Suppressor macrophage treated with lipopolysaccharide for 1 hour (primary cell): ENCODE measurements around the gene TP53I13.

Source experiments
- DNase-seq, 3 donors: peaks; one replicate each; pipeline ENCODE4 v3.0.0-alpha.2; 2020 to 2022

The TP53I13 gene

GRCh38 chr17:29582254-29582765, 13.8 kb downstream of the TP53I13 start:
- no peak for DNase-seq

GRCh38 chr17:29582772-29583171, 14.3 kb downstream of the TP53I13 start:
- DNase-seq: no peak

DNA sequence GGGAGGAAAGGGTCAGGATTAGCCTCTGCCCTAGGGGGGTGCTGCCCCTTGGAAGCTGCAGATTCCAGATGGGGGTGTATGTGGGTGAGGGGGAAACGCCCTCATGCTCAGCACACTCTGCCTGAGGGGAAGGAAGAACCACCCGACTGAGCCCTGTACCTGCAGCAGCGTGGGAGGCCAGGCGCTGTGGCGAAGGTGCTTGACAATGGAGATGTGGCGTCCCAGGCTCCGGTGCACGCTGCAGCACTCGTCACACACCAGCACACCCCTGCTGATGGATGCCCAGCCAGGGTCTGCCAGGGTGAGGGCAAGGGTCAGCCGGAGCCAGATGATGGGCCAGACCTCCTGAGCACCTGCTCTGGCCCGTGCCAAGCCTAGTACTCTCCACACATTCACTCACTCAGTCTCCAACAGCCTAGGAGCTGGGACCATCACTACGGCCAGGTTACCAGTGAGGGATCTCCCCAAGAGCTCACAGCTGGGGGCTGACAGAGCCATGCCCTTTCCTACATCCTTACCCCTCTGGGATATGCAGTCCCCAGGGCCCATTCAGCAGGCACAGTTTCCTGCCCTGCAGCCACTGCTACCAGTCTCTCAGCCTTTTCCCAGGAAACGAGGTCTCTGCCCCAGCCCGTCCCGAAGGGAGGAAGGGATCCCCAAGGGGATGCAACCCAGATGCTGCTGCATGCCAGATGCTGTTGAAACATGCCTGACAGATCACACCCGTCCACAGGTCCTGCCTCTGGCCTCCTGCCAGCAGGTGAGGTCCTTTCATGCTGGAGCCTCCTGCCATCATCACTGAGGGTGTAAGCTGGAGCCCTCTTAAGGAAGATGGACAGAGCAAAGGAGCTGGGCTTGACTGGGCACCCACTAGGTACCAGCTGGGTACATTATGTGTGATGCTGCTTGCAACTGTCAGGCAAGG, 15.1 kb downstream of the TP53I13 start:
- no peak for DNase-seq

DNA sequence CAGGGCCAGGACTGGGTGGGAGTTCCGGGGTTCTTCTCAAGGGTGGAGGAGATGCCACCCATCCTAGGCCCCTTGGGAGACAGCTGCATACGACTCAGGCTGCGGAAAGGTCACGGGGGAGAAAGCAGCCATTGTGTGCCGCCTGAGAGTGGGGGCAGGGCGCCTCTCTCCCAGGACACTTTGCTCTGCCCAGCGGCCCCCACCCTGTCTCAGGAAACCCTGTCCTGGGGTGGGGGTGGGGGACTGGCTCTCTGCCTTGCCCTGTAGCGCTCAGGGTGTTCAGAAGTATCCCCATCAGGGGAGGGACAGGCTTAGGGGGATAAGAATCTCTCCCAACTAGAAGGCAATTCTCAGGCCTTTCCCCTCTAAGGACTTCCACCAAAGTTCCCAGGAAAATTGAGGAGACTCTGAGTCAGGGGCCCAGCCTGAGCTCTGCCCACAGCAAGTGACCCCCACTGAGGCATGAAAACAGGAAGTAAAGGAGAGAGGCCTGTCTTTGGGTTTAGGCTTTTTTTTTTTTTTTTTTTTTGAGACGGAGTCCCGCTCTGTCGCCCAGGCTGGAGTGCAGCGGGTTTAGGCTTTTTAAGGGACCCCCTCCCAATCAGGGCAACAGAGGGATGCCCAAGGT, 16.1 kb downstream of the TP53I13 start:
- DNase-seq: peak; percentile 28 to 63 (median 40)

DNA sequence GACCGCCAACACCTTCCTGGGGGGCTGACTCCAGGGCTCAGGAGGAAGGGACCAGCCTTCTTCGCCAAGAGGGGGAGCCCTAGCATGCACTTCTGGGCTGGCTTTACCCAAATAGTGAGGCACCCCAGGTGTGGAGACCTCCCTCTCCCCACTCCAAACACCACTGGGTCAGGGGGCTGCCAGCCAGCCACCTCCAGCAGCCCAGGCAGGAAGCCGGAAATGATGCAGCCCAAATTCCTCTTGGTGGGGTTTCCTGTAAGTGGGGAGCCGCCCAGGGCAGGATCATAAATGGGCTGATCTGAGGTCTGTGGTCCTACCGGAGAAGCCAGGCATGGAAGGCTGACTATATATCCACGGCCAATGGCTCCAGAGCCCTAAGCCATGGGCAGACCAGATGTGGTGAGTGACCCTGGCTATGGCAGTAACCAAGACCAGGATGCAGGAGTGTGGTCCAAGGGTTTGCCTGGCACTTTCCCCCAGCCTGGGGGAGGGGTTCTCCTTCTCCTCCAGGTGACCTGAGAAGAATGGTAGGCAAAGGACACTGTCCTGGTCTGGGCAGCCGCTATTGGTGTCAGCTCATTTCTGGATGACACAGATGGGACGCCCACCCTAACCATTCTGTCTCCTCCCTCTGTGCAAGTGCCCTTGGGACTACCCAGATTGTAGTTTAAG, 16.7 kb downstream of the TP53I13 start:
- peak in 2 of 3 donors; percentile 26 to 35 for DNase-seq

- DNase-seq: peak in 2 of 3 donors; percentile 24 to 32
Measured at GRCh38 chr17:29586676-29587469, 18.4 kb downstream of the TP53I13 start.

GRCh38 chr17:29587591-29587990, 19.1 kb downstream of the TP53I13 start:
- DNase-seq: no peak

- peak; percentile 26 to 51 (median 50) for DNase-seq
Measured at GRCh38 chr17:29588017-29588561, 19.6 kb downstream of the TP53I13 start.

DNA sequence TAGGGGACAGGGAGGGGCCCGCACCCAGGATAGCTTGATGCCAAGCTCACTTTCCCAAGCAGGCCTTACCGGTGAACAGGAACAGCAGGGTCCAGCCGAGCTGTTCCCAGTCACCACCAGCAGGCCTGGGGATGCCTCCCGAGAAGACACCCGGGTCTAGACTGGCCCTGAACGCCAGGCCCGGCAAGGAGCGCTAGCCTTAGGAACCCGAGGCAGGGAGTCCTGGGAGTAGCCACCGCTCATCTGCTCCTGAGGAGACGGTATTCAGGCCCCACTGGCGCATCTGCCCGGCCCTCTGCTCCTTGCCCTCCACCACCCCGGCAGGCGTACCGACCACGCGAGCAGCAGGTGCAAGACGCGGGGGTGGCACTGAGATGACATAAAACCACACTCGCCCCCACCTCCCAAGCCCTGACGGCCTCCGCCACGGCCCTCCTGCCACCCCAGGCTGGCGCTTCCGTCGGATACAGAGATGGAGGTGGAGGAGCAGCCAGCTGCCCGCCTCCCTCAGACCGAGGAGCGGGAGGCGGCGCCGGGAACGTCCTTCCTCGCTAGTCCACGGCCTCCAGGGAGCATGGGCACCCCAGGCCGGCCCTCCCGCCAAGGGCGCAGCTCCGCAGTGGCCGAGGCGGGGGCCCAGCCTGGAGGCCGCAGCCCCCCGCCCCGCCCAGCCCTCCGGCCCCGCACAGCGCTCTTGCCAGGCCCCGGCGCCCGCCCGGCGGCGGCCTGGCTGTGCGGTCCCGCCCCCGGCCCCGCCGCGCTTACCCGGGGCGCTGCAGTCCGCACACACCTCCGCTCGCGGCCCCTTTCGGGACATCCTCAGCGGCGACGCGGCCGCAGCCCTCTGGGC, 20.3 kb downstream of the TP53I13 start:
- DNase-seq: peak; percentile 31 to 62 (median 31)

GRCh38 chr17:29589524-29590410, 21.3 kb downstream of the TP53I13 start, which contains the start of gene GIT1:
Gene GIT1, minus strand, starts transcription at chr17:29589648. Its CDS starts 270 bp downstream, at chr17:29589378.
- DNase-seq: peak; percentile 91 to 98 (median 95)

DNA sequence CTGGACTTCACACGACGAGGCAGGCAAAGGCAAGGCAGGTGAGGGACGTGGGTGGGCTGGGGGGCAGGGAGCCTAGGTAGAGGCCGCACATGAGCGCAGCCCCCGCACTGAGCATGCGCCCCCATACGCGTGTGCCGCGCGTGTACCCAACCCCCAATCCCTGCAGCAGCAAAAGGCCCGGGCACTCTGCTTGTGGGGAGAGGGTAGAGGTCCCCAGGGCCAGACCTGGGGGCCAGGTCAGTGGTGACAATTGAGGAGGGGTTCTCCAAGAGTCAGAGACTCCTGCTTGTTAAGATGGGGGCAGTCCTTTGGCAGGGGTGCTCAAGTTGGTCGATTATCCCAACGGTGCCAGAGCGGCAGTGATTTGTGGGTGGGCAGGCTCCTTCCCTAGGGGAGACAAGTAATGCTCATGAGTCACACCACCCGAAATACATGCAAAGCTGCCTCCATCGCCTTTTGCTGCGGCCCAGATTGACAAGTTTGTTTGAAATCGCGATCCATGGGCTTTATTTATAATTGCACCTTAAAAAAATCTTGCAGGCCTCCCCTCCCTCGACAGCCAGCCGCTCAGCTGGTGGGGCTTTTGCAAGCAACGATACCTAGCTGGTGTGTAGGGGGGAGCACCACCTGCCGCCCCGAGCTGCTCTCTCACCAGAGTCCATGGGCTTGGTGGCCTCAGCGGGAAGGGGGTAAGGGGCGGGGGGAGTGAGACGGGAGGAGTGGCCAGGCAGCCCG, 22.1 kb downstream of the TP53I13 start:
- peak; percentile 55 to 61 (median 56) for DNase-seq

- DNase-seq: peak; percentile 41 to 57 (median 44)
Measured at GRCh38 chr17:29591146-29591736, 22.7 kb downstream of the TP53I13 start.

DNA sequence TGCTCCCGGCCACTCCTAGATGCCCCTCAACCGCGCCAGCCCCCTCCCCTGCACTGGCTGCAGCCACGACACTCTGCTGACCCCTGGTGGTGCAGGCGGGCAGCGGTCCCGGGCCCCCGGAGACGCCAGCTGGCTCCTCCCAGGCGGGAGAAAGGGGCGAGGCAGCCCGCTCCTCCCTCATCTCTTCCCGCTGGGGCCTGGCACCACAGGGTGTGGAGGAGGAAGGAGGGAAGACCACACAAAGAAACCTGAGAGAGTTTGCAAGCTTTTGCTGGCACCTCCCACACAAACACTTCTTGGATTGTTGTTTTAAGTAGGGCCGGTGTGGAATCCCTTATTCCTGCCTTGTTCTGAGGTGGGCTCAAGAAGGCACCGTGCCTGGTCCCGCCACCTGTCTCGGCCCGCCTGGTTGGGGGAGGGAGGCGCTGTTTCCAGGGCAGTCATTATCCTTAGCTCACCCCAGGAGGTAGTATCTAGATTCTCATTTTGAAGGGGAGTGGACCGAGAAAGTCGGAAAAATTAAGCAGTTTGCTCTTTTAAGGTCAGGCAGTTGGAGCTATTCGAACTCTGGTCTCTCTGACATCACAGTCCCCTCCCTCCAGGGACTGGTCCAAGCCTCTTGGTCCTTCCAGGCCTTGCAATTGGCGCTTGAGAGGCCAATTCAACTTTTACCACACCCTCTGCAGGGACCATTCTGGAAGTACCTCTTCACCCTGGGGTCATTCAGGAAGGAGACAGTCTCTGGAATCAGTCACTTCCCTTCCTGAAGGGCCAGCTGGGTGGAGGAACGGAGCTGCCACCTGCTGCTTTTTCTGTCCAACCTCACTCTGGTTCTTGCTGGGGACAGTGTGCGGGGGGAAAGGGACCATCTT, 23.5 kb downstream of the TP53I13 start:
- DNase-seq: peak; percentile 72 to 89 (median 80)

GRCh38 chr17:29592850-29593551, 24.5 kb downstream of the TP53I13 start, which contains the start of gene ANKRD13B:
Gene ANKRD13B, plus strand, starts transcription at chr17:29593132. Its CDS starts 490 bp downstream, at chr17:29593622.
- DNase-seq: peak; percentile 27 to 52 (median 34)

DNA sequence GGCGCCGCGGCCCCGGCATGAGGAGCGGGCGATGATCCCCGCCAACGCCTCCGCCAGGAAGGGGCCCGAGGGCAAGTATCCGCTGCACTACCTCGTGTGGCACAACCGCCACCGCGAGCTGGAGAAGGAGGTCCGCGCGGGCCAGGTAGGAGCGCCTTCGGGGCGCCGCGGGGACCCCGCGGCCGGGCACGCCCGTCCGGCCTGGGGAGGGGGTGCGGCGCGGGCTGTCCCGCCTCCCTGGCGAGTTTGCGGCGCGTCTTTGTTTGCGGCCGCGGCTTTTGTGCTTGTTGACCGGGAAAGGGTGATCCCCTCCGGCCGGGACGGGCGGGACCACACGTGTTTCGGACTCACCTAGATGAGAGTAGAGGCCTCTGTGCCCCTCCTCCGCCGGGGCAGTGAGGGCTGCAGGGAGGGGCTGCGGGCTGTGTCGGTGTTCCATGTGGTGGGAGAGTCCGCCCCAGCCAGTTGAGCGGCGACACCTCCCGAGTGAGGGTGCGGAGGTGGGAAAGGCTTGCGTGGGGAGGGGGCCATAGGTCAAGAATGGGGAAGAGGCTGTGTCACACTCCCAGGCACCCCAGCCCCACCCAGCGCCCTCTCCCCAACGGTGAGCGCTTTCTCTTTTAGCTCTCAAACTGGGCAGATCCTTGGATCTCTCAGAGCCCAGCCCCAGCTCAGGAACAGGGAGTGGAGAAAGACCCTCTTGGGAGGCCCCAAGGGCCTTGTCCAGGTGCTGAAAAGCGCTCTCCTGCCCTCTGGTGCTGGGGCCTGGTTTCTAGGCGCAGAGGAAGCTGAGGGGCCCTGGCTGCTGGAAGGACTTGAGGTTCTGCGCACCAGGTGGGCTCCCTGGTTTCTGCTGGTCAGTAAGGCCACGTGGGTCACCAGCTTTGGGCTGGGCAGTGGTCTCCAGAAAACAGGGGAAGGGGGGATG, 25.4 kb downstream of the TP53I13 start:
- peak in 1 of 3 donors; percentile 41 for DNase-seq
